Esophagus squamous epithelium (tissue), 5 donors: ENCODE results near the gene DLG4. TPM values are rescaled to one million over a fixed set of nuclear protein-coding genes. Genes with fewer than 3 reads are reported as not detected.
"Not testable (repeated sequence)": the region's sequence is repeated elsewhere in the genome, so short reads cannot be mapped to it uniquely, and the experiment has no call there.

Experiments
- DNase-seq: peaks from one replicate; lab custom pipeline; 2025; lab: John Stamatoyannopoulos, UW
- H3K27ac ChIP-seq, 4 donors: fragments of 200-600 bp; sonication (generic); one replicate each; pipeline ENCODE4 v1.5.1; 2016 to 2019; ENCODE audit warnings: mild to moderate bottlenecking in 1 of 4
- H3K27me3 ChIP-seq, 4 donors: fragments of 200-600 bp; sonication (generic); 1 replicate in 3 of 4; 2 replicates in 1 of 4; pipeline versions ENCODE4 v1.5.1 to v1.6.0; 2017 to 2021; ENCODE audit warnings: antibody characterized with exemption in 1 of 4
- H3K36me3 ChIP-seq, 3 donors: fragments of 200-600 bp; sonication (generic); one replicate each; pipeline ENCODE4 v1.5.1; 2016 to 2019
- H3K4me1 ChIP-seq, 3 donors: fragments of 200-600 bp; sonication (generic); one replicate each; pipeline ENCODE4 v1.5.1; 2017 to 2019
- H3K4me3 ChIP-seq, 4 donors: fragments of 200-600 bp; sonication (generic); 1 replicate in 3 of 4; 2 replicates in 1 of 4; pipeline ENCODE4 v1.5.1; 2016 to 2019; ENCODE audit warnings: mild to moderate bottlenecking in 2 of 4, moderate library complexity in 1 of 4
- H3K9me3 ChIP-seq, 3 donors: fragments of 200-600 bp; sonication (generic); one replicate each; pipeline ENCODE4 v1.5.1; 2016 to 2019
- POLR2A ChIP-seq, 4 donors: fragments of 450-650 bp; IDR thresholded peaks; one replicate each; pipeline ENCODE4 v1.6.1; 2017; ENCODE audit warnings: antibody characterized with exemption in 4 of 4, mild to moderate bottlenecking in 4 of 4, moderate library complexity in 3 of 4
- WGBS, 2 donors: methylation state at CpG; one replicate each; pipeline ENCODE4 v1.1.5; 2018; 5-methylcytosine and 5-hydroxymethylcytosine counted together
- intact Hi-C: fragments of 100-400 bp; cut with DNase I; formaldehyde crosslinking; loops from one replicate; pipeline ENCODE4 v1.15.0; 2022
- total RNA-seq, 4 donors: library from RNA; depleted of rRNA; stranded (reverse); fragments of >200 nt; gene quantifications; one replicate each; pipeline ENCODE4 v1.1.0, GENCODE V29; 2016
- TF ChIP-seq, protein P1 (sequence below), 6 experiments: fragments of 450-650 bp in 4 of 6; fragments of 200-600 bp in 2 of 6; sonication (generic) in 2 of 6; IDR thresholded peaks; one replicate each; pipeline ENCODE4 v1.5.1; 2016 to 2019; ENCODE audit warnings: antibody characterized with exemption in 6 of 6, mild to moderate bottlenecking in 4 of 6, moderate library complexity in 4 of 6
- donor health status: DM: yes; HTN: yes; CAD: no.

DLG4 gene
- total RNA-seq, 4 donors from 2014 or later, result 2.6 to 13.9 (median 6.0) TPM

DNA sequence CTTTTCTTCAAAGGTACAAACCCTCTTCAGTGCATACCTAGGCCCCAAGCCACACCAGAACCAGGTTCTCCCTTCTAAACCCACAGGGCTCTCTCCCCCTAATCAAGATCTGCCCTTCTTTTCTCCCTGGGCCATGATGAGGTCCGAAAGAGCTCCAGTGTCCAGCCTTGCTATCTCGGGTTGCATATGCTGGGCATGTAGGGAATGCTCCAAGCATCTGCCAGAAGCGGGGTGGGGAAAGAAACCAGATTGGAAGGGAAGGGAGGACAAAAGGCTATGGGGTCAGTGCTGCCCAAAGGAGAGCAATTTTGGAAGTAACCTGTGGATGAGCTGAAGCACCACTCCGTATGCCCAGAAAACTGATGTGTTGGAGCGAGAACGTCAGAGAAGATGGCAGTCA lies 29.6 kb upstream of the DLG4 start:
- Histone ChIP-seq H3K4me3 (no peak overlapping the region), H3K36me3 (peaks cover 23 to 39% (median 24%) of the 10 kb centered on the region in 3 donors), H3K4me1 (peaks cover 28 to 63% (median 37%) of the 10 kb centered on the region in 3 donors), H3K9me3 (no peaks in the 10 kb centered on the region), H3K27me3 (no peaks in the 10 kb centered on the region), H3K27ac (peak overlapping the region in 1 of 4 donors; percentile 23)
- no peak for DNase-seq
- TF ChIP-seq, protein P1, sequence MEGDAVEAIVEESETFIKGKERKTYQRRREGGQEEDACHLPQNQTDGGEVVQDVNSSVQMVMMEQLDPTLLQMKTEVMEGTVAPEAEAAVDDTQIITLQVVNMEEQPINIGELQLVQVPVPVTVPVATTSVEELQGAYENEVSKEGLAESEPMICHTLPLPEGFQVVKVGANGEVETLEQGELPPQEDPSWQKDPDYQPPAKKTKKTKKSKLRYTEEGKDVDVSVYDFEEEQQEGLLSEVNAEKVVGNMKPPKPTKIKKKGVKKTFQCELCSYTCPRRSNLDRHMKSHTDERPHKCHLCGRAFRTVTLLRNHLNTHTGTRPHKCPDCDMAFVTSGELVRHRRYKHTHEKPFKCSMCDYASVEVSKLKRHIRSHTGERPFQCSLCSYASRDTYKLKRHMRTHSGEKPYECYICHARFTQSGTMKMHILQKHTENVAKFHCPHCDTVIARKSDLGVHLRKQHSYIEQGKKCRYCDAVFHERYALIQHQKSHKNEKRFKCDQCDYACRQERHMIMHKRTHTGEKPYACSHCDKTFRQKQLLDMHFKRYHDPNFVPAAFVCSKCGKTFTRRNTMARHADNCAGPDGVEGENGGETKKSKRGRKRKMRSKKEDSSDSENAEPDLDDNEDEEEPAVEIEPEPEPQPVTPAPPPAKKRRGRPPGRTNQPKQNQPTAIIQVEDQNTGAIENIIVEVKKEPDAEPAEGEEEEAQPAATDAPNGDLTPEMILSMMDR (IDR thresholded peaks at IDR 0.05), result no peak
- no peak for TF ChIP-seq POLR2A (IDR thresholded peaks at IDR 0.05)
- 76 to 82% methylated on average over 4 to 6 of the region's 6 CpGs for WGBS, 2 donors
- intact Hi-C loops, result no loop called here

DNA sequence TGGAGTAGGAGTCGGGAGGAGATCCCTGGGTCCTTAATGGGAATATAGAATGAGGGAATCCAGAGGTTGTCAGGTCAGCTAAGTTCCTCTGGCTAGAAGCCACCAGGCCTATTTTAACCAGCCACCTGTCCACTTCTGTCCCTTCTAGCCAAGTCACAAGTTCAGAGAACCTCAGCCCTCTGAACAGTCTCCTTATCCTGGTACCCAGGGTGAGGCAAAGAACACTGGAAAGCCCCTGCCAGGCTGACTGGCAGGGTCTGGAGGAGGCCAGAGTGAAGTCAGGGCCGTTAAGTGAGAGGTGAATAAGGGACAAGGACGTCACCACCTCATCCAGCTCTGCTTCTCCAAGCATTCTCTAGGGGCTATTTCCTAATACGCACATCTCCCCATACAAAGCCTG lies 29.2 kb upstream of the DLG4 start:
- DNase-seq, result no peak

DNA sequence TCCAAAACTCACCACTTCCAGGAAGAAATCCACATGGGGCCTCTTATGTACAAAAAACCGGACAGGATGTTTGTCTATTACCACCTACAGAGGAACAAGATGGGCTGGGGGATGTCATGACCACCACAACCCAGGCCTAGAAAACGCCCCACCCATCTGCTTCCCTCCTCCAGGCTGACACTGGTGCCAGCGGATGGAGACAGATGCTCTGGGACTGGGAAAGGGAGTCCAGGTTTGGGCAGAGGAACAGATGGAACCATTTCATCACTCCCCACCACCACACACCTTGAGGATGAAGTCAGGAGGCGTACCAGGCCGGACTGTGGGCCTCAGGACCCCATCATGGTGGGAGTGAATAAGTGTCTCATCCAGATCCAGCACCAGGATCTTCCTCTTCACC lies 27.1 kb upstream of the DLG4 start:
- WGBS, 2 donors, result 96 to 100% methylated on average over 3 to 4 of the region's 5 CpGs
- peak overlapping the region in 3 of 4 donors; percentile 18 to 25 (median 22) for H3K27ac ChIP-seq
- no peaks in the 10 kb centered on the region for H3K27me3 ChIP-seq
- TF ChIP-seq POLR2A (IDR thresholded peaks at IDR 0.05), result no peak
- TF ChIP-seq, protein P1 (IDR thresholded peaks at IDR 0.05), result no peak
- intact Hi-C loops, result no loop called here
- no peak for DNase-seq
- H3K4me1 ChIP-seq, result peaks cover 18 to 55% (median 36%) of the 10 kb centered on the region in 3 donors
- H3K4me3 ChIP-seq, result no peak overlapping the region
- peaks cover 25 to 41% (median 31%) of the 10 kb centered on the region in 3 donors for H3K36me3 ChIP-seq
- H3K9me3 ChIP-seq, result no peaks in the 10 kb centered on the region

More for the DNA sequence above, 29.2 kb upstream of the DLG4 start:
- no peaks in the 10 kb centered on the region for H3K9me3 ChIP-seq
- intact Hi-C loops, result no loop called here
- peaks cover 27 to 61% (median 37%) of the 10 kb centered on the region in 3 donors for H3K4me1 ChIP-seq
- TF ChIP-seq, protein P1 (IDR thresholded peaks at IDR 0.05), result no peak
- no peak for TF ChIP-seq POLR2A (IDR thresholded peaks at IDR 0.05)
- H3K27me3 ChIP-seq, result no peaks in the 10 kb centered on the region
- peak overlapping the region in 1 of 4 donors; percentile 23 for H3K27ac ChIP-seq
- WGBS, 2 donors, result 64 to 76% methylated on average over 3 to 4 of the region's 4 CpGs
- H3K4me3 ChIP-seq, result no peak overlapping the region
- H3K36me3 ChIP-seq, result peaks cover 25 to 40% (median 28%) of the 10 kb centered on the region in 3 donors

DNA sequence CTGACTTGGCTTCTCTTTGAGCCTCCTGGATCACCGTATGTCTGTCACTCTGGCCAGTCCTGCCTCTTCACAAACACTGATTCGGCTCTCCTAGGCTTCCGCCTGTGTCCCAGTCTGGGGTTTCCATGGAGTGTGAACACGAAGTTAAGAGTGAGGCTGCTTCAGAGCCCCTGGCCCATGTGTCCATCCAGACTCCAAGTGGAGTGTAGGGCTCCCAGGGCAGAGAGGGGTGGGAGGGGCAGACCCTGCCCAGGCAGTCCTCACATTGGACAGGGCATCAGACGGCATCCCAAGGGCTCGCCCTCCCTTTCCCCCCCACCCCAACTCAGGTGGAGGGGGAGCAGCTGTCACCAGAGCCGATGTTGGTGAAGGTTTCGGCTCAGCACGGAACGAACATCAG lies 24.2 kb upstream of the DLG4 start:
- peaks cover 19 to 55% (median 36%) of the 10 kb centered on the region in 3 donors for H3K4me1 ChIP-seq
- H3K9me3 ChIP-seq, H3K27me3 ChIP-seq, intact Hi-C loops, DNase-seq, H3K4me3 ChIP-seq: not testable (repeated sequence)
- 67% methylated on average over 3 of the region's 10 CpGs for WGBS, 2 donors
- H3K27ac ChIP-seq, result peak overlapping the region; percentile 97 to 100 (median 99)
- H3K36me3 ChIP-seq, result peaks cover 31 to 55% (median 35%) of the 10 kb centered on the region in 3 donors

DNA sequence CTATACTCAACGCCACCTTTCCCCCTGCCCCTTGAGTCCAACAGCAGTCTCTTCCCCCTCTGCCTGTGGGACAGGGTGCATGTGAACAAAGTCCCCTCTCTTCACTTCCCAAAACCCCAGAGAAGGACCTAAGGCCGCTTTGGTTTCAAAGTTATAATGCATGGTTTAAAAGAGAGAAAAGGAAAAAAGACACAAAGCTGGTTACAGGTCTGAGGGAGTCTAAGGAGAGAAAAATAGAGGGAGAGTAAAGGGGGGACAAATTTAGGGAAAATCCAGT lies 23.8 kb upstream of the DLG4 start:
- peak overlapping the region; percentile 97 to 100 (median 99) for H3K27ac ChIP-seq
- peaks cover 31 to 55% (median 35%) of the 10 kb centered on the region in 3 donors for H3K36me3 ChIP-seq
- no peak for TF ChIP-seq POLR2A (IDR thresholded peaks at IDR 0.05)
- TF ChIP-seq, protein P1 (IDR thresholded peaks at IDR 0.05), result no peak
- intact Hi-C loops, result no loop called here
- peak overlapping the region; percentile 76 to 99 (median 92) for H3K4me3 ChIP-seq
- 39 to 48% methylated on average over 2 of the region's 2 CpGs for WGBS, 2 donors
- DNase-seq, result no peak
- no peaks in the 10 kb centered on the region for H3K9me3 ChIP-seq
- H3K27me3 ChIP-seq, result no peaks in the 10 kb centered on the region
- H3K4me1 ChIP-seq, result peaks cover 18 to 50% (median 32%) of the 10 kb centered on the region in 3 donors
